ENCODE measurements around the gene LSM7.

LSM7 gene

DNA sequence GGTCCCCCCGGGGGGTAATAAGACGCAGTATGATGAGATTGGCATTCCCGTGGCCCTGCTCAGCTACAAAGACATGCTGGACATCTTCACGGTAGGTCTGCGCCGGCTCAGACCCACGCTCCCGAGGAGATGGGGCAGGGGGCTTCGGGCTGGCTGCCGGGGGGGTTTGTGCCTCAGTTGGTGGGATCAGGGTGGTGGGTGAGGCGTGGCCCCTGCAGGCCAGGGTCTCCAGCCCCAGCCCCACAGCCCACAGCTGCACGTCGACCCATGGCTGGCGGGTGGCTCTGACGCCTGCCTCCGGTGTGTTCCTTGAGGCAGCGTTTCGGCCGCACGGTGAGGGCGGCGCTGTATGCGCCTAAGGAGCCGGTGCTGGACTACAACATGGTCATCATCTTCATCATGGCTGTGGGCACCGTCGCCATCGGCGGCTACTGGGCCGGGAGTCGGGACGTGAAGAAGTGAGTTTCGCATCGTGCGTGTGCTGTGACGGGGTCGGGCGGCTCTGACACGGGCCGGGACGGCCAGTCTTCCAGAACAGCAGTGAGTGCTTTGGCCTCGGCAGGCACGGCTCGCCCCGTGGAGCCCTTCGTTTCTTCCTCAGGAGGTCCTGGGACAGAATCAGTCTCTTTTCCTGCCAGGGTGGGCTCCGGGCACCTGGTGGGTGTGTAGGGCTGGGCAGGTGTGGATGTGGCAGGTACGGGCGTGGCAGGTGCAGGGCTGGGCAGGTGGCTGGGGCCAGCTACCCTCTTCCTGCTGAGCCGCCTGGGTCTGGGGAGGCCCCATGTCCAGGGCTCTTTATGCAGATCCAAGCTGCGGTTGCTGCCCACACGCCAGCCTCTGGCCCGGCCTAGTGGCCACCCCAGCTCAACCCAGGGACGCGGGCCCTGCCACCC lies 10.6 kb upstream of the LSM7 start:
- DNase-seq (ENCODE audit: low read depth in 2 of 2, low spot score in 1 of 2), result no peak

DNA sequence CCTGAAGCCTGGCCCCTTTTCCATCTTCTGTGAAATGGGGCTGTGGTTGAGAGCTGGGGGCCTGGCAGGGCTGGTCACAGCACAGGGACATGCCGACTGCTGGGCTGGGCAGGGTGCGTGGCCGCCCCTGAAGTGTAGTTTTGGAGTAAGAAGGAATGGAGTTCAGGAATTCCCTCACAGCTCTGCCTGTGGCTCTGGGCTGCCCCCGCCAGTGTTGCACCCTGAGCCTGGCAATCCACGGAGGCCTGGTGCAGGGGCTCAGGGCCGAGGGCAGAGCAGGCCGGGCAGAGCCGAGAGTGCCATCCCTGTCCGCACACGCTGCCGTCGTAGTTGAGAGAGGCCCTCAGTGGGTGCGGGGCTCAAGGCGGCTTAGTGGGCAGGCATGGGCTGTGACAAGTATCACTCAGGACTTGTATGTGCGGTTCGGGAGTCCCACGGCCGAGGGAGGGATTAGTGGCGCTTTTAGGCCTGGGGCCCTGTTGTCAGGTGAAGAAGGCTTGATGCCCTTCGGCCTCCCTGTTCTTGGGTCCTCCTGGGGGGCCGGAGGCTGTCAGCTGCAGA lies 9.7 kb upstream of the LSM7 start:
- DNase-seq (ENCODE audit: low read depth in 2 of 2, low spot score in 1 of 2), result no peak

DNA sequence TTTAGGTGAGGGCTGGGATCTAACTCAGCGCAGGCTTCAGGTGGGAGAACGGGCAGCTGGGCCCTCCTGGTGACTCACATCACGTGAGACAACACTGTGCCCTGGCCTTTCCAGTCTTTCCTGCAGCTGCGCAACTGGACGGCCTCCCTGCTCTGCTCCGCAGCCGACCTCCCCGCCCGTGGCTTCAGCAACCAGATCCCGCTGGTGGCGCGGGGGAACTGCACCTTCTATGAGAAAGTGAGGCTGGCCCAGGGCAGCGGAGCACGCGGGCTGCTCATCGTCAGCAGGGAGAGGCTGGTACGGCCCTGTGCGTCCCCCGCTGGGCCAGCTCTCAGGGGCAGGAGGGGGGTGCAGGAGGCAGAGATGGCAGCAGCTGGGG lies 8.9 kb upstream of the LSM7 start:
- DNase-seq (ENCODE audit: low read depth in 2 of 2, low spot score in 1 of 2), result no peak

DNA sequence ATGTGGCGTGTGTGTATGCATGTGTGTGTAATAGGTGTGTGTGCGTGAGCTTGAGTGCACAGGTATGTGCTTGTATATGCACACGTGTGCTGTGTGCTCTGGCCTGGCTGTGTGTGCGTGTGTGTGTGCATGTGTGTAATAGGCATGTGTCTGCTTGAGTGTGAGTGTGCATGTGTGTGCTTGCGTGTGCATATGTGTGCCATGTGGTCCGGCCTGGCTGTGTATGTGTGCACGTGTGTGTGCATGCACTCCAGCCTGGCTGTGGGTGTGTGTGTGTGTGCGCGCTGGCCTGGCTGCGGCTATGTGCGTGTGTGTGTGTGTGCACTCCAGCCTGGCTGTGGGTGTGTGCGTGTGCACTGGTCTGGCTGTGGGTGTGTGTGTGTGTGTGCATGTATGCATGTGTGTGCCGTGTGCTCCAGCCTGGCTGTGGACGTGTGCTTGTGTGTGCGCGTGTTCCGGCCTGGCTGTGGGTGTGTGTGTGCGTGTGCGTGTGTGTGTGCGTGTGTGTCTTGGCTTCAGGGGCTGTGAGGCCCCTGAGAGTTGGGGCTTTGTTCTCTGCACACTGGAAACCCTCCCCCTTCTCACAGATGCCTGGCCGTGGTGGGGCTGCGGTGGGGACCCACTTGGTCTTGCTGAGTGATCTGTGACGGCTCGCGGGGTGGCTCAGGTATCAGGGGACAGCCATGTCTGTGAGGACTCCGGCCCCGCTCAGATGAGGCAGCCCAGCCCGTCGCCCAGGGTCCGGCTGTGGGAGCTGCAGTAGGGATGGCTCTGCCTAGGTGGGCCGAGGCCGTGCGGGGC lies 8.3 kb upstream of the LSM7 start:
- DNase-seq (ENCODE audit: low read depth in 2 of 2, low spot score in 1 of 2), result no peak

DNA sequence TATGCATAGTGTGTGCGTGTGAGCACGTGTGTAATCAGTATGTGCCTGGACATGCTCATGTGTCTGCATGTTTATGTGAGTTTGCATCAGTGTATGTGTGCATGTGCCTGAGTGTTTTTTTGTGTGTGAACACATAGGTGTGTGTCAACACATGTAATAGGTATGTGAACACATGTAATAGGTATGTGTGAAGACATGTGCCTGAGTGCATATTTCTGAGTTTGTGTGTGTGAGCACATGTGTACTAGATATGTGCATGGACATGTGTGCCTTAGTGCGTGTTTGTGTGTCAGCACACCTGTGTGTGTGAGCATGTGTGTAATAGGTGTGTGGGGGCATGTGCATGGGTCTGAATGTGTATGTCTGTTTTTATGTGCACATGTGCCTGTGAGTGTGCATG lies 7.5 kb upstream of the LSM7 start:
- no peak for DNase-seq (ENCODE audit: low read depth in 2 of 2, low spot score in 1 of 2)

DNA sequence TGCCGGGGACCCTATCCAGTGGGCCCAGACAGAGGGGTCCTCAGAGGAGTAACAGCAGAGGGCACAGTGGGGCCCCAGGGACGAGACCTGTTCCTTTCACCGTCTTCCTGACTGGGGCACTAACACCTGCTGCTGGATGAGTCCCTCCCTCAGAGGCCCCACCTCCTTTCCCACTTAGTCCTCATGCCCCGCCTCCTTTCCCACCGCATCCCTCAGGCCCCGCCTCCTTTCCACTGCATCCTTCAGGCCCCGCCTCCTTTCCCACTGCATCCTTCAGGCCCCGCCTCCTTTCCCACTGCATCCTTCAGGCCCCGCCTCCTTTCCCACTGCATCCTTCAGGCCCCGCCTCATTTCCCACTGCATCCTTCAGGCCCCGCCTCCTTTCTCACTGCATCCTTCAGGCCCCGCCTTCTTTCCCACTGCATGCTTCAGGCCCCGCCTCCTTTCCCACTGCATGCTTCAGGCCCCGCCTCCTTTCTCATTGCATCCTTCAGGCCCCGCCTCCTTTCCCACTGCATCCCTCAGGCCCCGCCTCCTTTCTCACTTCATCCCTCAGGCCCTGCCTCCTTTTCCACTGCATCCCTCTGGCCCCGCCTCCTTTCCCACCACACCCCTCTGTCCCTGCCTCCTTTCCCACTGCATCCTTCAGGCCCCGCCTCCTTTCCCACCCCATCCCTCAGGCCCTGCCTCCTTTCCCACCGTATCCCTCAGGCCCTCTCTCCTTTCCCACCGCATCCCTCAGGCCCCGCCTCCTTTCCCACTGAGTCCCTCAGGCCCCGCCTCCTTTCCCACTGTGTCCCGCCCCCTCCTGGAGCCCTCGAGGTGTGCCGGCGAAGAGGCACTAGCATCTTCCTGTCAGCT lies 6.8 kb upstream of the LSM7 start:
- no peak for DNase-seq (ENCODE audit: low read depth in 2 of 2, low spot score in 1 of 2)

DNA sequence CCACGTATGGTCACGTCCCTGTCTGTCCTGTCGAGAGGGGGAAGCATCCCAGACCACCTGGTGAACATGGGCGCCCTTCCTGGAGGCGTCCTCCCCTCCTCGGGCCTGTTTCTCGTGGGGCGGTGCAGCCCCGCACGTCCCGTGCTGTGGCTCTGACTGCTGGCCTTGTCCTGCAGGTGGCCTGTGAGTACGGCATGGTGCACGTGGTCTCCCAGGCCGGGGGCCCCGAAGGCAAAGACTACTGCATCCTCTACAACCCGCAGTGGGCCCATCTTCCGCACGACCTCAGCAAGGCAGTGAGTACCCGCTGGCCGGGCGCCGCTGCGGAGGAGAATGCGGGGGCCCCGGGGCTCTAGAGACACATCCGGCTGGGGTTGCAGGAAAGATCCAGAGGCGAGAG lies 6.0 kb upstream of the LSM7 start:
- DNase-seq (ENCODE audit: low read depth in 2 of 2, low spot score in 1 of 2), result no peak

DNA sequence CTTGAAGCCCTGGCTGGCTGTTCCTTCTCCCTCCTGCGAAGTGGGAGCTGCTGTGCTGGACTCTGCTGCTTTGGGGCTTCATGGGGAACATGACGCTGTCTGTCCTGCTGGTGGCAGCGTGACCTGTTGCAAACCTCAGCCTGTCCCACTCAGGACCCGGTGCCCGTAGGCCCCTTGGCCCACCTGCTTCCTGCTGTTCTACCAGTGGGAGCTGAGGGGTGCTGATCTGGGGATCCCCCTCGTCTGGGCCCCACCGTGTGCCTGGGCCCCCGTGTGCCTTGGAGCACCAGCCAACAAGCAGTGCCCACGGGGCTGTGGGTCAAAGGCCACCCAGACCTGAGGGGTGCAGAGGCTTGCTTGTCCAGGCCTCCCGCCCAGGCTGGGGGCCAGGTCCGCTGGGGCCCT lies 5.4 kb upstream of the LSM7 start:
- DNase-seq (ENCODE audit: low read depth in 2 of 2, low spot score in 1 of 2), result no peak

DNA sequence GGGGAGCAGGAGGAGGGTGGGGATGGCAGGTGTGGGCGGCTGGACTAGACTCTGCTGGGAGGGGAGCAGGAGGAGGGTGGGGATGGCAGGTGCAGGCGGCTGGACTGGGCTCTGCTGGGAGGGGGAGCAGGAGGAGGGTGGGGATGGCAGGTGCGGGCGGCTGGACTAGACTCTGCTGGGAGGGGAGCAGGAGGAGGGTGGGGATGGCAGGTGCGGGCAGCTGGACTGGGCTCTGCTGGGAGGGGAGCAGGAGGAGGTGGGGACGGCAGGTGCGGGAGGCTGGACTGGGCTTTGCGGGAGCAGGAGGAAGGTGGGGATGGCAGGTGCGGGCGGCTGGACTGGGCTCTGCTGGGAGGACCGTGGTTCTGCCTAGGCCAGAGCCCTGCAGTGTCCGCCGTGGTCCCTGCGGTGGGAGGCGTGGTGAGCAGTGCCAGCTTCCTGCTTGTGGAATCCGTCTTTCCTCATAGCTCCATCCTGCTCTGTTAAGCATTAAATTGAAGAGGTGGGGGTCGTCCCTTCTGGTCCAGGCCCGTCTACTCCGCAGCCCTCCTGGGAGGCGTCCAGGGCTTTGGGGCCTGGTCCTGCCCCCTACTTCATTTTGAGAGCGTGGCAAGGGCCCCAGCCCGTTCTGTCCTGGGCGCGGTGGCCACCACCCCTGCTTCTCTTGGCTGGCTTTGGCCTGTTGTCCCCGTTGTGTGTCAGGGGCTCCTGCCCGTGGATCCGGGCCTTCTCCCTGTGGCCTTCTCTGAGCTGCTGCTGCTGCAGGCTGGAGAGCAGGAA lies 4.8 kb upstream of the LSM7 start:
- no peak for DNase-seq (ENCODE audit: low read depth in 2 of 2, low spot score in 1 of 2)

DNA sequence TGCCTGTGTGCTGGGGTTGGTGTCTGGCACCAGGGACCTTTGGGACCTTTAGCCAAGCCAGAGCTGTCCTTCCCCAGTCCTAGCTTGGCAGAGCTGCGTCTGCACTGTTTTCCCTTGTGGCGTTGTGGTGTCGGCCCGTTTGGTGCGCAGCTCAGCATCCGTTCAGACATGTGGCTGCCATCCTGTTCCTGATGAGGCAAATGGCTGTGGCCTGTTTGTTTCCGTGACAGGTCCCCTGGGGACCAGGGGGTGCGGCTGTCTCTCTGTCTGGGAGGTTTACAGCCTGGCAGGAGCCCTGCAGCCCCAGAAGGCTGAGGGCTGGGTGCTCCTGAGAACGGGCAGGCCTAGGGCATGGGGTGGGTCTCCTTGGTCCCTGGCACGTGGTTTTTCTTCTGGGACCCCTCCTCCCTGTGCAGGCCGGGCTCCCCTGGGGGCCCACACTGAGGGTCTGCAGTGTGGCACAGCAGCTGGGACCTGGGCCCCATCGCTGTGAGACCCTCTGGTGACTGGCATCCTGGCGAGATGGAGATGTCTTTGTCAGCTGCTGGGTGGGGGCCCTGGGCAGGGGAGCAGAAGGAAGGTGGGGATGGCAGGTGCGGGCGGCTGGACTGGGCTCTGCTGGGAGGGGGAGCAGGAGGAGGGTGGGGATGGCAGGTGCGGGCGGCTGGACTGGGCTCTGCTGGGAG lies 4.1 kb upstream of the LSM7 start:
- no peak for DNase-seq (ENCODE audit: low read depth in 2 of 2, low spot score in 1 of 2)

DNA sequence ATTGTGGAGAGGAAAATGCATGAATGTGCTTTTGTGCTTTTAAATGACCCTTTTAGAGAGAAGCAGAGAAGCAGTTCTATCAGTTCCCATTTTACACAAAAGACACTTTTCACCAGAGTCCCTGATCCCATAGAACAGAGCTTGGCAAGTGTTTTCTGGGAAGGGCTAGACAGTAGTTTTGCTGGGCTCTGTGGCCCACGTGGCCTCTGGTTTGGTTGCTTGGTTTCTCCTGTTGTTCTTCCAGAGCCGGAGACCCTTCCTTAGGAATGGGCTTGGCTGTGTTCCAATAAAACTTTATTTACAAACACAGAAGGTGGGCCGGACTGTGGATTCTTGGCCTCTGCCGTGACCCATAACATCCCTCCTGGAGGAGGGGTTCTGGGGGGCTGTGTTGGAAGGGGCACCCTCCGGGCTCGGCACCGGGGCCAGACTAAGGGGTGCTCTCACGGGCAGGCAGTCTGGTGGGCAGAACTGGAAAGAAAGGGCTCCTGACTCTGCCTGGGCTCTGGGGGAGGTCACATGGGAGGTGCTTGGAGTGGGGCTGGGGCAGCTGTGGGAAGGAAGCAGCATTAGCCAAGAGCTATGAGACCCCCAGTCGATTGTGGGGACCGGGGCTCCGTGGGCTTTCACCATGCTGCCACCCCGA lies 3.3 kb upstream of the LSM7 start:
- no peak for DNase-seq (ENCODE audit: low read depth in 2 of 2, low spot score in 1 of 2)

DNA sequence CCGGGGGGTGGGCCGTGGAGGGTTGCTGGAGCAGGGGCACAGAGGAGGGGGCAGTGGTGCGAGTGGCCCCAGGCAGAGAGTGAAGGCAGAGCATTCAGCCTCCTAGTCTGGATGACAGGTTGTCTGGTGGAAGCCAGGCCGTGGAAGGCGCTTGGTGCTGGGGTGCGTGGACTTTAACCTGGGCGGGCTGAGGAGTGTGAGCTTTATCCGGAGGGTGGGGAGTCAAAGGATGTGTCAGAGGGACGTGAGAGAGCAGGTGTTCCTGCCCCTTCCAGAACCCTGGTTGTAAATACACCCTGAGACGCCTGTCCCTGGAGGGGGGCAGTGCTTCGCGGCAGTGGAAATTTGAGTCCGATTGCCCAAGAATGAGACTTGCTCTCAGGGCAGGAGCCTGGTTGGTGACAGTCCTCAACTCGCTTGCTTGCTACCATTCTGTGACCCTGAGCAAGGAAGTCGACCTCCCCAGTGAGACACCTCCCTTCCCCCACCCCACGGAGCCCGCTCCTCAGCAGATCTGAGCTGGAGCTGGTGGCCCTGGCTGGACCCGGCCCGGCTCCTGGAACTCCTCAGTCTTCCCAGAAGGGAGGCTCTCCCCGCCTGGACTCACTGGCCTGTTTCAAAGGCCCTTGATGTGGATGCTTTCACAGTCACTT lies 2.4 kb upstream of the LSM7 start:
- DNase-seq (ENCODE audit: low read depth in 2 of 2, low spot score in 1 of 2), result no peak

DNA sequence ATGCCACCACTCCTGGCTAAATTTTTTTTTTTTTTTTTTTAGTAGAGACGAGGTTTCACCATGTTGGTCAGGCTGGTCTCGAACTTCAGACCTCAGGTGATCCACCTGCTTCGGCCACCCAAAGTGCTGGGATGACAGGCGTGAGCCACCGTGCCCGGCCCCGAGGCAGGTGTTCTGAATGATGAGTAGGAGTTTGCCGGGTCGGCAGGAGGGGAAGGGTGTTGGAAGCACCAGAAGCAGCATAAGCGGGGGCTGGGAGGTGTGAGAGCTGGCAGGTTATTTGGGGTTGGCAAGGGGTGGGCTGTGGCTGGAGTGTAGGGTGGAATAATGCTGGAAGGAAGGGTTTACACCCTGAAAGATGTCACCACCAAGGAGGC lies 1.9 kb upstream of the LSM7 start:
- DNase-seq (ENCODE audit: low read depth in 2 of 2, low spot score in 1 of 2), result no peak

DNA sequence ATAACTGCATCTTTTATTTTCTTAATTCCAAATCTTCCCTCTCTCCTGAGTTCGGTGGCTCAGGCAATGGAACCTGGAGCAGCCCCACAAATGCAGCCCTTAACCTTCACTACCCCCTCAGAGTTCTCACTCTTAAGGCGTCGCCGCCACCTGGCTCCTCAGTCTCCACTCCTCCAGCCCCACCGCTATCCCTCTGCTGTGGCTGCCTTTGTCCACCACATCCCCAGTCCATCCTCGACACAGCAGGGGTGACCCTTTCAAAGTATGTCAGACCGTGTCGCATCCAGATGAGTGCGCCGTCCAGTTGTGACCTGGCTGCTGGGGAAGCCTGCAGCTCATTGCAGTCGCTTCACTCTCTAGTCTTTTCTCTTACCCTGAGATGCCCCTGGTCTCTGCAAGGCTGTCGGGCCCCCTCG lies 1.1 kb upstream of the LSM7 start:
- DNase-seq (ENCODE audit: low read depth in 2 of 2, low spot score in 1 of 2), result no peak

DNA sequence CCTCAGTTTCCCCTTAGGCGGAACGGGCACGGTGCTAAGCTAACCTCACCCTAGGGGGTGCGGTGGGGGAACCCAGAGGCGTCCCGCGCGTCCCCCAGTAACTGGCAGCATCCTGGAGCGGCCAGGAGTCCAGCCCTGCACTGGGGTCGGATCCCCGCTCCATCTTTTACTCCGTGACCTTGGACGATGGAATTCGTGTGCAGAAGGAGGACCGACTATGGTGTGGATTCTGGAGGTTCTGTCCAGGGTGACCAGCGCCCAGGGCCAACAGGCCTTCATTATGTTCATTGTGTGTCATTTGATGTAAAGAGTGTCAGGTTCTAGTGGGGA lies 728 bp upstream of the LSM7 start:
- no peak for DNase-seq (ENCODE audit: low read depth in 2 of 2, low spot score in 1 of 2)

DNA sequence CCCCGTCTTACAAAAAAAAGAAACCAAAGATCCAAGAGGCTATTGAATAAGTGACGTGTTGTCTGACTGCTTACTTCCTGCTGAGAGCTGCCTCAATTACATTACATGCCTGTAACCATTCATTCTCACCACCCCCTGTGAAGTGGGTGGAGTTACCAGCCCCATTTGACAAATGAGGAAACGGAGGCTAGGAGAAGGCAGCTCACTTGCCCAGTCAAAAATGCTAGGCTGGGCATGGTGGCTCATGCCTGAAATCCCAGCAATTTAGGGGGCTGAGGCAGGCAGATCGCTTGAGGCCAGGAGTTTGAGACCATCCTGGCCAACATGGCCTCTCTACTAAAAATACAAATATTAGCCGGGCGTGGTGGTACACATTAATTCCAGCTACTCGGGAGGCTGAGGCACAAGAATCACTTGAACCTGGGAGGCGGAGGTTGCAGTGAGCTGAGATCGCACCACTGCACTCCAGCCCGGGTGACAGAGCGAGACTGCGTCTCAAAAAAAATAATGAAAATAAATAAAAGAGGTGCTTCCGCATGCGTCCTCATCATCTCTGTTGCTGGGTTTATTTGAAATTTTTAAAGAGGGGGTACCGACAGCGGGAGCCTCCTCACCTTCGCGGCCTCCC lies 499 bp downstream of the LSM7 start:
- DNase-seq (ENCODE audit: low read depth in 2 of 2, low spot score in 1 of 2), result peak; percentile 16 to 32

DNA sequence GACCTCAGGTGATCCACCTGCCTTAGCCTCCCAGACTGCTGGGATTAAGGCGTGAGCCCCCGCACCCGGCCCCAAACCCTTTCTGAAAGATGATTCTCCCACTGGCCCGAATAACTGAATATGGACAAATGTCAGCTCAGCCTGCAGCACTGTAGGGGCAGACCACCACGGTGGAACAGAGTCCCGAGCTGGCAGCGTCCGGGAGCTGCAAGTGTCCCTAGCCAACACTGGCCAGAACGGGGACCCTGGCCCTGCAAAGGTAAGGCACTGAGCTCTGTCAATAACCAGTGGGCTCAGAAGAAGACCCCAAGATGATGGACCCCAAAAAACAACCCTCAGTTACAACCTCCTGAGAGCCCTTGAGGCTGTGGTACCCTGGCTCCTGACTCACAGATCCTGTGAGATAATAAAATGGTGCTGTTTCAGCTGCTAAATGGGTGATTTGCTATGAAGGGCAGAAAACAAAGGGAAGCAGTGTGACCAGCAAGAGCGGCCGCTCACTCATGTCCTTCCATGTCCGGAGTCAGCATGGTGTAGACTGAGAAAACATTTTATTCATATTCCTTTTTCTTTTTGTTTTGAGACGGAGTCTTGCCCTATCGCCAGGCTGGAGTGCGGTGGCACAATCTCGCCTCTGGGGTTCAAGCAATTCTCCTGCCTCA lies 1.6 kb downstream of the LSM7 start:
- DNase-seq (ENCODE audit: low read depth in 2 of 2, low spot score in 1 of 2), result no peak
